Measurements from ENCODE around the gene ZNF536. TPM values are rescaled to one million over a fixed set of nuclear protein-coding genes. Genes with fewer than 3 reads are reported as not detected.

ZNF536 gene
- total RNA-seq, 1 experiment from 2014 or later: not detected

GRCh38 chr19:30379841-30380610, 7.8 kb downstream of the ZNF536 start:
- ChIA-PET POLR2A (ENCODE audit: unreplicated experiment) (no interaction called here), CTCF (no interaction called here)
- Histone ChIP-seq H3F3A (ENCODE audit: insufficient read depth, low read depth) (no peaks in the 10 kb centered on the region), H3K27ac (no peak overlapping the region), H3K36me3 (ENCODE audit: low read depth) (no peaks in the 10 kb centered on the region), H3K4me1 (replicated peaks; ENCODE audit: insufficient read depth) (no peaks in the 10 kb centered on the region), H3K4me3 (no peak overlapping the region), H3K4me2 (no peak overlapping the region), H3K9me3 (ENCODE audit: insufficient read depth, low read depth) (no peaks in the 10 kb centered on the region), H4K20me1 (ENCODE audit: insufficient read depth) (no peaks in the 10 kb centered on the region), H3K9me2 (ENCODE audit: insufficient read depth) (no peaks in the 10 kb centered on the region), H3K27me3 (ENCODE audit: insufficient read depth, low read depth) (peaks cover 28% of the 10 kb centered on the region), H3K79me2 (ENCODE audit: low read depth) (no peaks in the 10 kb centered on the region), H2AFZ (no peak overlapping the region)
- intact Hi-C loops (cut with micrococcal nuclease; ENCODE audit: unreplicated experiment): no loop called here
- no TSS peak for BruUV-seq (replicated peaks)
- TF ChIP-seq CTCF (conservative IDR thresholded peaks at IDR 0.05): no peak
- no peak for TF ChIP-seq EZH2 (IDR thresholded peaks at IDR 0.05; ENCODE audit: low read depth)
- DNase-seq: no peak

GRCh38 chr19:30381366-30381765, 9.2 kb downstream of the ZNF536 start:
- H3K9me2 ChIP-seq (ENCODE audit: insufficient read depth): no peaks in the 10 kb centered on the region
- no peak overlapping the region for H2AFZ ChIP-seq
- intact Hi-C loops (cut with micrococcal nuclease; ENCODE audit: unreplicated experiment): no loop called here
- ChIA-PET POLR2A (ENCODE audit: unreplicated experiment) (no interaction called here), CTCF (no interaction called here)
- no peak overlapping the region for H3K4me3 ChIP-seq
- H3K4me2 ChIP-seq: no peak overlapping the region
- H3F3A ChIP-seq (ENCODE audit: insufficient read depth, low read depth): no peaks in the 10 kb centered on the region
- H3K27ac ChIP-seq: no peak overlapping the region
- H4K20me1 ChIP-seq (ENCODE audit: insufficient read depth): no peaks in the 10 kb centered on the region
- H3K36me3 ChIP-seq (ENCODE audit: low read depth): no peaks in the 10 kb centered on the region
- no peaks in the 10 kb centered on the region for H3K4me1 ChIP-seq (replicated peaks; ENCODE audit: insufficient read depth)
- peaks cover 42% of the 10 kb centered on the region for H3K27me3 ChIP-seq (ENCODE audit: insufficient read depth, low read depth)
- no TSS peak for BruUV-seq (replicated peaks)
- DNase-seq: no peak
- TF ChIP-seq CTCF (conservative IDR thresholded peaks at IDR 0.05): no peak
- TF ChIP-seq EZH2 (IDR thresholded peaks at IDR 0.05; ENCODE audit: low read depth): no peak
- H3K79me2 ChIP-seq (ENCODE audit: low read depth): no peaks in the 10 kb centered on the region
- H3K9me3 ChIP-seq (ENCODE audit: insufficient read depth, low read depth): no peaks in the 10 kb centered on the region

GRCh38 chr19:30385174-30385573, 13.0 kb downstream of the ZNF536 start:
- CTCF ChIA-PET: no interaction called here
- Histone ChIP-seq H4K20me1 (ENCODE audit: insufficient read depth) (no peaks in the 10 kb centered on the region), H3K4me1 (replicated peaks; ENCODE audit: insufficient read depth) (no peaks in the 10 kb centered on the region), H2AFZ (no peak overlapping the region), H3K9me2 (ENCODE audit: insufficient read depth) (no peaks in the 10 kb centered on the region), H3K79me2 (ENCODE audit: low read depth) (no peaks in the 10 kb centered on the region), H3K4me2 (no peak overlapping the region), H3K27ac (no peak overlapping the region), H3K36me3 (ENCODE audit: low read depth) (no peaks in the 10 kb centered on the region), H3K27me3 (ENCODE audit: insufficient read depth, low read depth) (peaks cover 56% of the 10 kb centered on the region), H3F3A (ENCODE audit: insufficient read depth, low read depth) (no peaks in the 10 kb centered on the region), H3K9me3 (ENCODE audit: insufficient read depth, low read depth) (no peaks in the 10 kb centered on the region), H3K4me3 (no peak overlapping the region)
- intact Hi-C loops (cut with micrococcal nuclease; ENCODE audit: unreplicated experiment): no loop called here
- DNase-seq: no peak
- no peak for TF ChIP-seq EZH2 (IDR thresholded peaks at IDR 0.05; ENCODE audit: low read depth)
- TF ChIP-seq CTCF (conservative IDR thresholded peaks at IDR 0.05): no peak
- BruUV-seq (replicated peaks): no TSS peak
- POLR2A ChIA-PET (ENCODE audit: unreplicated experiment): no interaction called here
